GM18498 (cell line): ENCODE measurements around the gene HOXA1.
"Not testable (repeated sequence)": the region's sequence is repeated elsewhere in the genome, so short reads cannot be mapped to it uniquely, and the experiment has no call there.

Experiments
- ATAC-seq: cut with Tn5 transposase; IDR thresholded peaks from one replicate; pipeline ENCODE4 v1.9.1; 2021; ENCODE audit warnings: mild to moderate bottlenecking, moderate library complexity; ENCODE audit not compliant: unreplicated experiment

The HOXA1 gene

DNA sequence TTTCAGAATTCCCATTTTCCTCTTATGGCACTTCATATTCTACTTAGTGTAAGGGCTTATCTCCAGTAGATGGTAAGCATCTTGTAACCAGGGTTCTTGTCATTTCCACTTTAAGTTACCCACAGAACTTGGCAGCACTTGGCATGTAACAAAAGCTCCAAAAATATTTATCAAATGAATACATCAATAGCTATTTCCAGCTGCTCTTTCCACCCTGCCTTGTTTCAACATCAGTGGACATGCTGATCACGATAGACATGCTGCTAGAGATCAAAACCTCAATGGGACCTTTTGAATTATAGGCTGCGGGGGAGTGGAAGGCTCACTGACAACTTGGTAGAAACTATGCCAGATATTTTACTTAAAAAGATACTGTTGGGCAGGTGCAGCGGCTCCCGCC, 32.9 kb downstream of the HOXA1 start:
- no peak for ATAC-seq

- ATAC-seq: no peak
Observed at GRCh38 chr7:27053153-27053552, 42.6 kb downstream of the HOXA1 start.

DNA sequence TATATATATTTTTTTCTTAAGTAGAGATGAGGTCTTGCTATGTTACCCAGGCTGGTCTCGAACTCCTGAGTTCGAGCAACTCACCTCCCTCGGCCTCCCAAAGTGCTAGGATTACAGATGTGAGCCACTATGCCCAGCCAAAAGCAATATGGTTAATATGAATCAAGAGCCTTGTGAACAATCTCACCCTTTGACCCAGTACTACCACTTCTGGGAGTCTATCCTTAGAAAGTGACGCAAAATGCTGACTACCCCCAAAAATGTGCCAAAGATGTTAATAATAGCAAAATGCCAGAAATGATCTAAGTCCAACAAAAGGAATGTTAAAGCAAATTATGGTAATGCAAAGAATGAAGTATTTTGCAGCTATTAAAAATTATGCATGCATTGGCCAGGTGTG, 44.3 kb downstream of the HOXA1 start:
- ATAC-seq: no peak

GRCh38 chr7:27048438-27048837, 47.4 kb downstream of the HOXA1 start:
- no peak for ATAC-seq

- no peak for ATAC-seq
Observed at GRCh38 chr7:27046854-27047549, 48.8 kb downstream of the HOXA1 start.

GRCh38 chr7:27045972-27046371, 49.8 kb downstream of the HOXA1 start:
- ATAC-seq: not testable (repeated sequence)

GRCh38 chr7:27045066-27045465, 50.7 kb downstream of the HOXA1 start:
- not testable (repeated sequence) for ATAC-seq
